BE2C (cell line): ENCODE data around the gene GLDC.
"Not testable (repeated sequence)": the region's sequence is repeated elsewhere in the genome, so short reads cannot be mapped to it uniquely, and the experiment has no call there.

Source experiments
- DNase-seq: peaks from one replicate; pipeline ENCODE4 v3.0.0-alpha.2; 2020
- H3K27me3 ChIP-seq: fragments of 250-450 bp; sonication (Bioruptor Pico); 2 replicates; pipeline ENCODE4 v1.5.1; 2020; ENCODE audit warnings: mild to moderate bottlenecking
- H3K36me3 ChIP-seq: fragments of 250-450 bp; sonication (Bioruptor Pico); 2 replicates; pipeline ENCODE4 v1.5.1; 2020; ENCODE audit warnings: mild to moderate bottlenecking
- H3K4me1 ChIP-seq: fragments of 250-450 bp; sonication (Bioruptor Pico); 2 replicates; pipeline ENCODE4 v1.5.1; 2020
- H3K4me3 ChIP-seq: 2 replicates; pipeline ENCODE4 v1.5.1; 2011; ENCODE audit warnings: low read depth, low read length
- H3K9me3 ChIP-seq: fragments of 250-450 bp; sonication (Bioruptor Pico); 2 replicates; pipeline ENCODE4 v1.5.1; 2020
- TF ChIP-seq, protein P1 (sequence below): IDR thresholded peaks from 2 replicates; pipeline ENCODE4 v1.5.1; 2012; ENCODE audit warnings: mild to moderate bottlenecking, low read depth, low read length

Gene GLDC

DNA sequence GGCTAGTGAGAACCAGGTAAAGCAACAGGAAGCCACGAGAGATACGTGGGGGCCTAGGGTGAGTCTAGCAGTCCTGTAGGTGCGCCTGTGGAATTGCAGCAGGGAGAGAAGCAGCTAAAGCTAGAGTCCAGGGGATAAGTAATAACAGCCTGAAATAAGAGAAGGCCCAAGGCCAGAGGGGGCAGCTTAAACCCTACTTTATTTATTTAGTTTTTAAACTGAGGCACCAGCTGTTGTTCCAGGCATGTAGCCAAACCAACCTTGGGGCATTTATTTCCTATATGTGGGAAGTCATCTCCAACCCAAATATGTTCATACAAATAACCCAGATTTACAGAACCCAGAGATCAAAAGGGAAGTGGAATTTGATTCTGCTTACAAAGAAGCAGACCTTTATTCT lies 93.5 kb downstream of the GLDC start:
- no peaks in the 10 kb centered on the region for H3K27me3 ChIP-seq
- H3K36me3 ChIP-seq: no peaks in the 10 kb centered on the region
- peaks cover 34% of the 10 kb centered on the region for H3K4me1 ChIP-seq
- DNase-seq: no peak
- H3K9me3 ChIP-seq: no peaks in the 10 kb centered on the region
- H3K4me3 ChIP-seq: no peak overlapping the region
- TF ChIP-seq, protein P1, sequence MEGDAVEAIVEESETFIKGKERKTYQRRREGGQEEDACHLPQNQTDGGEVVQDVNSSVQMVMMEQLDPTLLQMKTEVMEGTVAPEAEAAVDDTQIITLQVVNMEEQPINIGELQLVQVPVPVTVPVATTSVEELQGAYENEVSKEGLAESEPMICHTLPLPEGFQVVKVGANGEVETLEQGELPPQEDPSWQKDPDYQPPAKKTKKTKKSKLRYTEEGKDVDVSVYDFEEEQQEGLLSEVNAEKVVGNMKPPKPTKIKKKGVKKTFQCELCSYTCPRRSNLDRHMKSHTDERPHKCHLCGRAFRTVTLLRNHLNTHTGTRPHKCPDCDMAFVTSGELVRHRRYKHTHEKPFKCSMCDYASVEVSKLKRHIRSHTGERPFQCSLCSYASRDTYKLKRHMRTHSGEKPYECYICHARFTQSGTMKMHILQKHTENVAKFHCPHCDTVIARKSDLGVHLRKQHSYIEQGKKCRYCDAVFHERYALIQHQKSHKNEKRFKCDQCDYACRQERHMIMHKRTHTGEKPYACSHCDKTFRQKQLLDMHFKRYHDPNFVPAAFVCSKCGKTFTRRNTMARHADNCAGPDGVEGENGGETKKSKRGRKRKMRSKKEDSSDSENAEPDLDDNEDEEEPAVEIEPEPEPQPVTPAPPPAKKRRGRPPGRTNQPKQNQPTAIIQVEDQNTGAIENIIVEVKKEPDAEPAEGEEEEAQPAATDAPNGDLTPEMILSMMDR: peak; percentile 23; the same call in 1 of the 2 replicates

DNA sequence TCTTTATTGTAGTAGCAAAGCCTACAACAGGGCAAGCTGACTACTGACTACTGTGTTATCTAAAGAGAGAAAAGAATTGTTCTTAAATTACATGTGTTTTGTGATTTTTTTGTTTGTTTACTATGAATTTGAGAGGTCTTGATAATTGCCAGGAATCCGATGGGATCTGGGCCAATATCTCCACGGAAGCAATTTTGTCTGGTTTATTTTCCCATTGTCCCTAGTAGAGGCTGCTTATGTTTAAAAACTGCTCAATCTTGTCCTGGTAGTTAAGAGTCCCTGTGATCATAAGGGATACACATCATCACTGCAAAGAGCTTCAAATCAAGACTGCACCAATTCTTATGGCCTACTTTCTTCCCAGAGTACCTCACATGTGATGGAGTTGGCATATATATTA lies 94.4 kb downstream of the GLDC start:
- H3K4me3 ChIP-seq: no peak overlapping the region
- no peaks in the 10 kb centered on the region for H3K36me3 ChIP-seq
- DNase-seq: no peak
- TF ChIP-seq, protein P1: no peak
- no peaks in the 10 kb centered on the region for H3K27me3 ChIP-seq
- no peaks in the 10 kb centered on the region for H3K9me3 ChIP-seq
- H3K4me1 ChIP-seq: peaks cover 31% of the 10 kb centered on the region

DNA sequence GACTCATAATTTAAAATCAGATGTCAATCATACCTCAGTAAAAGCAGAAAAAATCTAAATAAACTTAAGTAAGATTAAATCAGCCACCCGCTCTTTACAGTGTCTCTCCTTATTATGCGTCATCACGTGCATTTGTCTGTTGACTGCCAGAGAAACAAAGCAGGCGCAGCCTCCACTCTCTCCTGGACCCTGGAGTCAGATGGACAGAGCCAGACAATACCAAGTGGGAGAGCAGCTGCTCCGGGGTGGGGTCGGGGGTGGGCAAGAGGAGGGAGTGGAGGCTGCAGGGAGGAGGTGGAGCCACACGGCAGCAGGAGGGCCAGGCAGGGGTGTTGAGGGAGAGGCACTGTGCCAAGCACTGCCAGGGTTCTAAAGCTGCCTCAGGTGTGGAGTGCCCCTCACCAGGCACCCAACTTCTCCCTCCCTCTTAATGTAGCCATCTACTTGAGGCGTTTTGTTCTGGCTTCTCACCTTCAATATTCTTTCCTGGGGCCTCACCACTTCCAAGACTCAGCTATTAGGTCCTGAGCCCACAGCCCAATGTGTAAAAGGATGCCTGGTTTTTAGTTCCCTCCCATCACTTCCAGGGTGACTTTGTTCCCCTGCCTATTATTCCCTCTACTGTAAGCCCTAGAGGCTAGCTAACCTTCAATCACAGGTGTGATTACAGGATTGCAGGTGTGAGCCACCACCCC lies 96.3 kb downstream of the GLDC start:
- peak overlapping the region; percentile 42 for H3K4me3 ChIP-seq
- peaks cover 31% of the 10 kb centered on the region for H3K4me1 ChIP-seq
- DNase-seq: peak; percentile 78
- TF ChIP-seq, protein P1: no peak
- H3K36me3 ChIP-seq: no peaks in the 10 kb centered on the region
- no peaks in the 10 kb centered on the region for H3K27me3 ChIP-seq
- H3K9me3 ChIP-seq: no peaks in the 10 kb centered on the region

DNA sequence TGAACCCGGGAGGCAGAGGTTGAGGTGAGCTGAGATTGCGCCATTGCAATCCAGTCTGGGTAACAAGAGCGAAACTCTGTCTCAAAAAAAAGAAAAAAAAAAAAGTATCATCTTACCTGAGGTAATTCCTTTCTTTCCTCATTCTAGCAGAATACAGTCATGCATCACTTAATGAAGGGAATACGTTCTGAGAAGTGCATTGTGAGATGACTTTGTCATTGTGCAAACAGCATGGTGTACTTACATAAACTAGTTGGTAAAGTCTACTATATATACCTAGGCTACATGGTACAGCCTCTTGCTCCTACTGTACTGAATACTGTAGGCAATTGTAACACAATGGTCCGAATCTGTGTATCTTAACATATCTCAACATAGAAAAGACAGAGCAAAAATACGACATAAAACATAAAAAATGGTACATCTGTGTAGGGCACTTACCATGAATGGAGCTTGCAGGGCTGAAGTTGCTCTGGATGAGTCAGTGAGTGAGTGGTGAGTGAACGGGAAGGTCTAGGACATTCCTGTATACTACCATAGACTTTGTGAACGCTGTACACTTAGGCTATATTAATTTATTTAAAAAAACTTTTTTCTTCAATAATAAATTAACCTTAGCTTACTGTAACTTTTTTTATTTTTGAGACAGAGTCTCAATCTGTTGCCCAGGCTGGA lies 100.4 kb downstream of the GLDC start:
- Histone ChIP-seq H3K36me3 (no peaks in the 10 kb centered on the region), H3K4me1 (peaks cover 10% of the 10 kb centered on the region), H3K27me3 (no peaks in the 10 kb centered on the region), H3K9me3 (no peaks in the 10 kb centered on the region), H3K4me3 (no peak overlapping the region)
- TF ChIP-seq, protein P1: no peak
- no peak for DNase-seq

DNA sequence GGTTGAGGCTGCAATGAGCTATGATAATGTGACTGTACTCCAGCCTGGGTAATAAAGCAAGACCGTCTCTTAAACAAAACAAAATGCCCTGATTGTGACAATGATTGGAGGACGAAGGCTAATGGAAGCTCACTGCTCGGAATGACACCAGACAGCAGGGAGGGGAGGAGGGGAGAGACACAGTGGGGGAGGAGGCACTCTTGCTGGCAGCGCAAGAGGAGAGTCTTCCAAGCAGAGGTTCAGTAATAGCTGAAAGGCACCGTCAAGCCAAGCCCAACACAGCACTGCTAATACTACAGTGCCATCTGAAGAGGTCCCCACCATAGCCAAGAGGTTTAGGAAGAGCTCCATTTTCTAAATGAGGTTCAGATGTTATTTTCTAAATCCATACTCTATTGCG lies 102.3 kb downstream of the GLDC start:
- TF ChIP-seq, protein P1: no peak
- no peak for DNase-seq
- Histone ChIP-seq H3K27me3 (no peaks in the 10 kb centered on the region), H3K9me3 (no peaks in the 10 kb centered on the region), H3K4me1 (no peaks in the 10 kb centered on the region), H3K4me3 (no peak overlapping the region), H3K36me3 (no peaks in the 10 kb centered on the region)

DNA sequence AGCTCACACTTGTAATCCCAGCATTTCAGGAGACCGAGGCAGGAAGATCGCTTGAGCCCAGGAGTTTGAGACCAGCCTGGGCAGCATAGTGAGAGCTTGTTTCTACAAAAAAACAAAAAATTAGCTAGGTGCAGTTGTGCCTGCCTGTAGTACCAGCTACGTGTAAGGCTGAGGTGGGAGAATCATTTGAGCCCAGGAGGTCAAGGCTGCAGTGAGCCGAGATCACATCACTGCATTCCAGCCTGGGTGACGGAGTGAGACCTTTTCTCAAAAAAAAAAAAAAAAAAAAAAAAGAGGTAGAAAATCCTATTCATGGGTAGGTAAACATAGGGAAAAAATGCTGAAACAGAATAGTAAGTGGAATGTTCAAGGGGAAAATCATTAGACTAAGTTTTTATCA lies 102.9 kb downstream of the GLDC start:
- not testable (repeated sequence) for H3K4me3 ChIP-seq, H3K9me3 ChIP-seq, H3K36me3 ChIP-seq, H3K27me3 ChIP-seq, DNase-seq, H3K4me1 ChIP-seq
